Measurements from ENCODE around the gene IL21R.
"Not testable (repeated sequence)": the region's sequence is repeated elsewhere in the genome, so short reads cannot be mapped to it uniquely, and the experiment has no call there.

IL21R gene

GRCh38 chr16:27402964-27403600, 1.1 kb downstream of the IL21R start:
- no peak for DNase-seq (ENCODE audit: low spot score)

GRCh38 chr16:27403601-27403992, 1.6 kb downstream of the IL21R start:
- no peak for DNase-seq (ENCODE audit: low spot score)

GRCh38 chr16:27404163-27404823, 2.3 kb downstream of the IL21R start:
- DNase-seq (ENCODE audit: low spot score) = no peak

- no peak for DNase-seq (ENCODE audit: low spot score)
Observed at GRCh38 chr16:27405546-27406451, 3.8 kb downstream of the IL21R start.

GRCh38 chr16:27406511-27407128, 4.6 kb downstream of the IL21R start:
- no peak for DNase-seq (ENCODE audit: low spot score)

GRCh38 chr16:27407133-27407532, 5.2 kb downstream of the IL21R start:
- DNase-seq (ENCODE audit: low spot score) = no peak

- no peak for DNase-seq (ENCODE audit: low spot score)
Observed at GRCh38 chr16:27408012-27408601, 6.1 kb downstream of the IL21R start.

GRCh38 chr16:27408602-27409031, 6.6 kb downstream of the IL21R start:
- DNase-seq (ENCODE audit: low spot score) = no peak

GRCh38 chr16:27409958-27410357, 8.0 kb downstream of the IL21R start:
- DNase-seq (ENCODE audit: low spot score) = not testable (repeated sequence)

GRCh38 chr16:27410761-27411160, 8.8 kb downstream of the IL21R start:
- no peak for DNase-seq (ENCODE audit: low spot score)

GRCh38 chr16:27413956-27414355, 12.0 kb downstream of the IL21R start:
- no peak for DNase-seq (ENCODE audit: low spot score)

GRCh38 chr16:27414788-27415431, 12.9 kb downstream of the IL21R start:
- DNase-seq (ENCODE audit: low spot score) = no peak

- DNase-seq (ENCODE audit: low spot score) = no peak
Observed at GRCh38 chr16:27417047-27417671, 15.2 kb downstream of the IL21R start.

- DNase-seq (ENCODE audit: low spot score) = no peak
Observed at GRCh38 chr16:27421961-27422740, 20.2 kb downstream of the IL21R start.

GRCh38 chr16:27424772-27425498, 23.0 kb downstream of the IL21R start:
- no peak for DNase-seq (ENCODE audit: low spot score)

- DNase-seq (ENCODE audit: low spot score) = no peak
Observed at GRCh38 chr16:27425961-27426360, 24.0 kb downstream of the IL21R start.

GRCh38 chr16:27426423-27427408, 24.7 kb downstream of the IL21R start:
- no peak for DNase-seq (ENCODE audit: low spot score)

GRCh38 chr16:27427538-27427937, 25.6 kb downstream of the IL21R start:
- DNase-seq (ENCODE audit: low spot score) = no peak
